Hippocampal formation (tissue), 2 donors: ENCODE measurements around the gene HOXD13.

Experiments
- DNase-seq, 2 donors: peaks; one replicate each; lab custom pipeline; 2025; lab: John Stamatoyannopoulos, UW

HOXD13 gene

GRCh38 chr2:176106581-176107539 lies 14.3 kb downstream of the HOXD13 start, which contains the start of gene HOXD11:
HOXD11 (plus strand) TSS chr2:176107280; CDS start chr2:176107356, 76 bp downstream.
- no peak for DNase-seq

- no peak for DNase-seq
These were observed 15.2 kb downstream of the HOXD13 start for GRCh38 chr2:176107731-176108181.

GRCh38 chr2:176109192-176109901 lies 16.8 kb downstream of the HOXD13 start:
- DNase-seq: no peak

GRCh38 chr2:176109946-176110345 lies 17.4 kb downstream of the HOXD13 start:
- DNase-seq: no peak

GRCh38 chr2:176110415-176111308 lies 18.1 kb downstream of the HOXD13 start:
- no peak for DNase-seq

- DNase-seq: no peak
These were observed 18.8 kb downstream of the HOXD13 start for GRCh38 chr2:176111309-176111663.

- DNase-seq: no peak
These were observed 19.4 kb downstream of the HOXD13 start for GRCh38 chr2:176111846-176112374.

GRCh38 chr2:176112375-176113302 lies 20.1 kb downstream of the HOXD13 start:
- DNase-seq: no peak

- DNase-seq: no peak
These were observed 21.8 kb downstream of the HOXD13 start for GRCh38 chr2:176114120-176114929.

- DNase-seq: no peak
These were observed 22.6 kb downstream of the HOXD13 start for GRCh38 chr2:176114930-176115625.

GRCh38 chr2:176115883-176116813 lies 23.6 kb downstream of the HOXD13 start, which contains the start of gene HOXD10:
HOXD10 (plus strand) TSS chr2:176116778; CDS start chr2:176116834, 56 bp downstream.
- no peak for DNase-seq

GRCh38 chr2:176117162-176117822 lies 24.8 kb downstream of the HOXD13 start:
- no peak for DNase-seq

GRCh38 chr2:176117823-176118371 lies 25.4 kb downstream of the HOXD13 start:
- no peak for DNase-seq

- DNase-seq: no peak
These were observed 26.2 kb downstream of the HOXD13 start for GRCh38 chr2:176118601-176119339.

- no peak for DNase-seq
These were observed 28.1 kb downstream of the HOXD13 start for GRCh38 chr2:176120364-176121189.
